HFF-Myc (cell line): Measurements from ENCODE around the gene LRRTM4.

Experiments used
- DNase-seq: peaks from one replicate; pipeline ENCODE4 v3.0.0-alpha.2; 2011; ENCODE audit warnings: low read depth; ENCODE audit errors: extremely low read depth
- H3K4me3 ChIP-seq: replicated peaks from 2 replicates; pipeline ENCODE4 v1.5.1; 2011; ENCODE audit warnings: low read depth, mild to moderate bottlenecking, control low read depth, low read length
- TF ChIP-seq, protein P1 (sequence below): IDR thresholded peaks from 2 replicates; pipeline ENCODE4 v1.5.1; 2012; ENCODE audit warnings: mild to moderate bottlenecking, low read depth, low read length, control low read depth; ENCODE audit errors: missing control alignments

The LRRTM4 gene

DNA sequence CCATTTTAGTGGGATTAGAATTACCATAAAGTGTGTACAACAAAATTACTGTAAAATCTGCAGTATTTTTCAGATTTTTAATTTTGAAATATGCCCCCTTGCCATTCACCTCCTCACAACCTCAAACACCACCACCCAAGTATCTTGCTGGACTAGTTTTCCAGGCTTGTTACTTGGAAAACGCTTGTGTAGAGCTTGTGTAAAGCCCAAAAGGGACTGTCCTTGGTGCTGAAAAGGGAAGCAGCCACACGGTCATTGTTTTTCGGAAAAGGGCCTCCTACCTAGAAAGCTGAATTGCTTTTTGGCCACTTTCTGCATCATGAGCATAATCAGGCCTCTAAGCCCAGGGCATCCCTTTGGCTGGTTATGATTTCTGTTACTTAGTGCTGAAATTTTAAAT is 563.4 kb downstream of the LRRTM4 start:
- no peak for DNase-seq
- H3K4me3 ChIP-seq, result no peak overlapping the region
- TF ChIP-seq, protein P1, sequence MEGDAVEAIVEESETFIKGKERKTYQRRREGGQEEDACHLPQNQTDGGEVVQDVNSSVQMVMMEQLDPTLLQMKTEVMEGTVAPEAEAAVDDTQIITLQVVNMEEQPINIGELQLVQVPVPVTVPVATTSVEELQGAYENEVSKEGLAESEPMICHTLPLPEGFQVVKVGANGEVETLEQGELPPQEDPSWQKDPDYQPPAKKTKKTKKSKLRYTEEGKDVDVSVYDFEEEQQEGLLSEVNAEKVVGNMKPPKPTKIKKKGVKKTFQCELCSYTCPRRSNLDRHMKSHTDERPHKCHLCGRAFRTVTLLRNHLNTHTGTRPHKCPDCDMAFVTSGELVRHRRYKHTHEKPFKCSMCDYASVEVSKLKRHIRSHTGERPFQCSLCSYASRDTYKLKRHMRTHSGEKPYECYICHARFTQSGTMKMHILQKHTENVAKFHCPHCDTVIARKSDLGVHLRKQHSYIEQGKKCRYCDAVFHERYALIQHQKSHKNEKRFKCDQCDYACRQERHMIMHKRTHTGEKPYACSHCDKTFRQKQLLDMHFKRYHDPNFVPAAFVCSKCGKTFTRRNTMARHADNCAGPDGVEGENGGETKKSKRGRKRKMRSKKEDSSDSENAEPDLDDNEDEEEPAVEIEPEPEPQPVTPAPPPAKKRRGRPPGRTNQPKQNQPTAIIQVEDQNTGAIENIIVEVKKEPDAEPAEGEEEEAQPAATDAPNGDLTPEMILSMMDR, result no peak

DNA sequence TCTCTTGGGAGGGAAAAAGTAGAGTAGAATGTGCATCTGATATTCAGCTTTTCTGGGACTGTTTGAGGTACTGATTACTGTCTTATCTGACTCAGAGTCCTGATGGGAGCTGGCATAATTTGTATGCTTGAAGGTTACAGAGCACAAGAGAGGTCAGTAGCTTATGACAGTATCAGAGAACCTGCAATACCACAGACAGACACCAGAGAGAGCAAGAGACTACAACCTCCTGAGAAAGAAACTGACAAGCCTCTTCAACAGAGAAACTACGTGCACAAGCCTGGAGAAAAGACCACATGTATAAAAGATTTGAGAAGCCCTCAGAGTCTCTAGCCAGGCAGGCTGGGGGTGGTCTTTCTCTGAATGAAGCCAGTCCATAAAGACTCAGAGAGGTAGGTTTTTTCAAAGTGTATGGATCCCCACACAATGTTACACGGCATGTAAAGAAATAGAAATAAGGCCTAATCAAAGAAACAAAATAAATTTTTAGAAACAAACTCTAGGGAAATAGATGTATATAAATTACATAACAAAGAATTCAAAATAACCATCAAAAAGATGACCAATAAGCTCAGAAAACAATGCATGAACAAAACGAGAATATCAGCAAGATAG is 568.3 kb downstream of the LRRTM4 start:
- H3K4me3 ChIP-seq, result no peak overlapping the region
- TF ChIP-seq, protein P1, result peak; percentile 2
- peak; percentile 0 for DNase-seq

DNA sequence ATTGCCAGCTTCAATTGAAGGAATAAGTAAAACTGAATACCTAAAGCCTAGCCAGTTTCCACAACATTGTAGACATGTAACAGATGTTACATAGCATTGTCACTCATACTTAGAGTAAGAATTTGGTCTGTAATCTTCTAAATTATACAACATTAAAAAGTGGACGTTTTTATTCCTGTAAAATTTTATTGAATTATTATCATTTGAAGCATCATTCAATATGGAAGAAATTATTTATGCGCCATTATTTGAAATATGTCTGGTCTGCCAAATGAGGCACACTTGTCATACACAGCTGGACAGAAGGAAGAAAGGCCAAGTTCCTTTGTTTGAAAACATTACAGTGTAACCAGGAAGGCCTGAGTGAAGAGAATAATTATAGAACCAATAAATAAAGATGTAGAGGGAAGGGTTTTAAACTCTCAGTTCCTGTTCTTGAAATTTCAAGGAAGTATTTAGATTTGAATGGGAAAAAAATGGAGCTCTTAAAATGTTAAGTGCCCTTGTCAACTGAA is 575.5 kb downstream of the LRRTM4 start:
- H3K4me3 ChIP-seq, result no peak overlapping the region
- DNase-seq, result no peak
- TF ChIP-seq, protein P1, result no peak

DNA sequence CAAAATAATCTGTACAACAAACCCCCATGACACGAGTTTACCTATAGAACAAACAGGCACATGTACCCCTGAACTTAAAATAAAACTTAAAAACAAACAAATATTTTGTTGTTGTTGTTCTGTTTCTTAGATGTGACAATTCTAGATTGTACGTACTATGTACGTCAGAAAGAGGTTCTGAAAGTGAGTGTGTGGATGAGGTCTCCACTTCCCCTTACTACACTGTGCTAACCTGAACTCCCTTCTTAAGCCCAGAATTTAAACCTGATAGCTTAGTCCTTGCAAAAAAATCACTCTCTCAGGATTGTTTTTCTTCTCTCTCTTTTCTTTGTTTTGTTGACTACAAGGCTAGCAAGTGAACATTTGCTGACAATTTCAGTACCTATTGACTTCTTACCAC is 581.6 kb downstream of the LRRTM4 start:
- no peak overlapping the region for H3K4me3 ChIP-seq
- TF ChIP-seq, protein P1, result no peak
- DNase-seq, result no peak

DNA sequence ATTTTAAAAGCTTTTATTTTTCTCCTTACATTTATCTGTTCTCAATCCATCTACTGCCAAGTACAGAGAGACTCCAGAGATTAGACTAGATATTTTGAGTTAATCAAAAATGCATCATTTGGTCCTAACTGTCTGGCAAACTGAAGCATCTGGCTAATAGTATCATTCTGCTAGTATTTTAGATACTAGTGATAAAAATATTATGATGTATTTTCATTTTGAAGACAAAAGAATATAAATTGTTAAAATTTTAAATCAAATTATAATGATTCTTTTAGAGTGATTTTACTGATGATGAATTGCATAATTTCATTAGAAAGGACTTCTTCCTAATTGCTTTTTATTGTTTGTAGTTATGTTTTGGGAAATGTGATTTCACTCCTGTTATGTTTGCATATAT is 584.0 kb downstream of the LRRTM4 start:
- H3K4me3 ChIP-seq, result no peak overlapping the region
- TF ChIP-seq, protein P1, result no peak
- DNase-seq, result no peak

DNA sequence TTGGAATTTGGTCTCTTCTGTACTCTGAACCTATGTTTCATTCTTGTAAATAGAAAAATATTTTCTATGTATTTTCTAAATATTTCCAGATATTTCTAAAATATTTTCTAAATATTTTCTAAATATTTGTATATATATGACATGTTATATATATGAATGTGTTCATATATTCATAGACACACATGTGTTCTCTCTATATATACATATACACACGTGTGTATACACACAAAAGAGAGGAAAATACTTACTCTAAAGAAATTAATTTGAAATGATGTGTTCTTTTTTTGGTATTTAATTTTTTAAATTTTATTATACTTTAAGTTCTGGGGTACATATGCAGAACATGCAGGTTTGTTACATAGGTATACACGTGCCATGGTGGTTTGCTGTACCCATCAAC is 589.6 kb downstream of the LRRTM4 start:
- TF ChIP-seq, protein P1, result no peak
- DNase-seq, result no peak
- H3K4me3 ChIP-seq, result no peak overlapping the region
